Measurements from ENCODE around the gene ENOSF1.
"Not testable (repeated sequence)": the region's sequence is repeated elsewhere in the genome, so short reads cannot be mapped to it uniquely, and the experiment has no call there.

ENOSF1 gene
- 42.8 to 85.2 (median 61.7) reads per million in 4 experiments for total RNA-seq

- DNase-seq, result peak; percentile 71
These were observed at the start of gene ENOSF1 for GRCh38 chr18:712401-713134. Gene ENOSF1, minus strand, starts transcription at chr18:712630. Its CDS starts 43 bp downstream, at chr18:712587.

DNA sequence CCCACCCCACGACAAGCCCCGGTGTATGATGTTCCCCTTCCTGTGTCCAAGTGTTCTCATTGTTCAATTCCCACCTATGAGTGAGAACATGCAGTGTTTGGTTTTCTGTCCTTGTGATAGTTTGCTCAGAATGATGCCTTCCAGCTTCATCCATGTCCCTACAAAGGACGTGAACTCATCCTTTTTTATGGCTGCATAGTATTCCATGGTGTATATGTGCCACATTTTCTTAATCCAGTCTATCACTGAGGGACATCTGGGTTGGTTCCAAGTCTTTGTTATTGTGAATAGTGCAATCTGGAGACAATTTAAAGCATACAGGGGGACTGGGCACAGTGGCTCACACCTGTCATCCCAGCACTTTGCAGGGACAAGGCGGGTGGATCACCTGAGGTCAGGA lies 47.4 kb upstream of the ENOSF1 start:
- DNase-seq, result not testable (repeated sequence)

GRCh38 chr18:755506-755905 lies 43.1 kb upstream of the ENOSF1 start:
- no peak for DNase-seq

- no peak for DNase-seq
These were observed 42.2 kb upstream of the ENOSF1 start for GRCh38 chr18:754656-755055.

GRCh38 chr18:750456-750855 lies 38.0 kb upstream of the ENOSF1 start:
- no peak for DNase-seq

DNA sequence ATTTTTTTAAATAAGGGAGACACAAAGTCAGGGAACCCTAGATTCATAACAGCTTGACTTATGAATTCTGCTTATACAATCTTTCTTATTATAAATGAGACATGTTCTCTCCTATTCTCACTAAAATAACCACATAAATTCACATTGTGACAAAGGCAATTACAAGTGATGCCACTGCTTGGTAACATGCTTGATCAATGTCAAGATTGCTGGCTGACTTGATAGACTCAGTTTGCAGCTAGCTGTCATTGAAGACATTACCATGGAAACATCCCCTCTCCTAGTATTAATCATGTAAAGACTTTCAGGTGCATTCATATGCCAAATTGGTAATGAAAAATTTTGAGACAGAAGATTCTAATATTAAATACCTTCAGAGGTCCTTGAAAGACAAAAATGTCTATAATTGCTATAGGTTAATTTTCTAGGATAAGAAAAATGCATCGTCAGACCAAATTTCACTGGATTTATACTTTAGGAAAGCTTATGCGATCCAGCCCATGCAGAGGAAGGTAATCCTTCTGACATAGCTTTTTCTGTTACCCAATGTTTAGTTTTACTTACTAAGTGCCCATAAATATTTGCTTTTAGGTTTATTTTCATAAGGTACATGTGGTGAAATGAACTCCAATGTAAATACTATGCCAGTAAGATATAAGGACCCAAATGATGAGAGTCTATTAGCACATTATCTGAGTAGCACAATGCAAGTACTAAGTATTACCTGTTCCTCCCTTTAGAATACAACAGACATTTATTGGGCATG lies 32.6 kb upstream of the ENOSF1 start:
- no peak for DNase-seq

DNA sequence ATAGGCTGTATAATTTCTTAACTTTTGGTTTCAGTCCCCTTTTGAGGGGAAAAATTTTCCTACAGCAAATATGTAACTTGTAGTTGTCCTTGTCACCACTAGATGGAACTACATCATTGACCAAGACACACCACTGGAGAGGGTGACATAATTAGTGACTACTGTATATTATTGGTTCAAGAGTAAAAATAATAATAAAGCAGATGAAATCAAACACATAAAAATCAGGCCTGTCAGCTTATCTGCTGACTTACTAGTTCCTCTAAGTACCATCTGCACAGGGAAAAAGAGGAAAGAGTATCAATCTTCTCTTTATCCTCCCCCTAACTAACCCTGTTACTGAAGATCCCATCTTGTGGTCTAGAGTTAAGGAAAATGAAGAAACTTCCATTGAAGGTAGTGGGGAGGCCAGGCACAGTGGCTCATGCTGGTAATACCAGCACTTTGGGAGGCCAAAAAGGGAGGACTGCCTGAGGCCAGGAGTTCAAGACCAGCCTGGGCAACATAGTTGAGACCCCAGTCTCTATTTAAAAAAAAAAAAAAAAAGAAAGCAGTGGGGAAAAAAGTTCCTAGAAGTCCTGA lies 29.6 kb upstream of the ENOSF1 start:
- no peak for DNase-seq

DNA sequence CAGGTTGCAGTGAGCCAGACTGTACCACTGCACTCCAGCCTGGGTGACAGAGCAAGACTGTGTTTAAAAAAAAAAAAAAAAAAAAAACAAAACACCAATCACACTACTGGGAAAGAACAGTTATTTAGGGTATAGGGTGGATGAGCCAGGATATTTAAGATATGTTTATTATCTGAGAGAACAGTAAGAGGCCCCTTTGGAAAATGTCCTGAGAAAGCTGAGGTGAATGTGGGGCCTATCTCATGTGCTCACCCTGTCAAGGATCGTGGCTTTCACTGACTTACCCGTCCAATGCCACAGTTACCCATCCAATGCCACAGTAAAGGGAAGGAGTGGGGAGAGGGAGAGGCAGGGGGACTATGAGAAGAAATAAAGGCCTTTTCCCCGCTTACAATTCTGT lies 19.9 kb upstream of the ENOSF1 start:
- no peak for DNase-seq

GRCh38 chr18:731185-731584 lies 18.8 kb upstream of the ENOSF1 start:
- no peak for DNase-seq

- DNase-seq, result no peak
These were observed 18.3 kb upstream of the ENOSF1 start for GRCh38 chr18:730692-731091.

DNA sequence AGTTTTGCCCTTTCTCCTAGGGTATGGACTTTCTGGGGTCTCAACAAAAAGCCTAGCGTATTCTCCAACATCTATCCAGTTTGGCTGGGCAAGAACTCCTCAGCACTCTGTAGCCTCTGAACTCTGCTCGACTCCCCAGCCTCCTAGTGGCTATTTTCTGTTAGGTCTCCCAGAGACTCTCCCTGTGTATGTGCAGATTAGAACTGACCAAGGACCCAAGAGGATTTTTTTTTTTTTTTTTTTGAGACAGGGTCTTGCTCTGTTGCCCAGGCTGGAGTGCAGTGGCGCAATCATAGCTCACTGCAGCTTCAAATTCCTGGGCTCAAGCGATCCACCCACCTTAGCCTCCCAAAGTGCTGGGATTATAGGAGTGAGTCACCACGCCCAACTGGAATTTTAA lies 17.7 kb upstream of the ENOSF1 start:
- DNase-seq, result not testable (repeated sequence)

DNA sequence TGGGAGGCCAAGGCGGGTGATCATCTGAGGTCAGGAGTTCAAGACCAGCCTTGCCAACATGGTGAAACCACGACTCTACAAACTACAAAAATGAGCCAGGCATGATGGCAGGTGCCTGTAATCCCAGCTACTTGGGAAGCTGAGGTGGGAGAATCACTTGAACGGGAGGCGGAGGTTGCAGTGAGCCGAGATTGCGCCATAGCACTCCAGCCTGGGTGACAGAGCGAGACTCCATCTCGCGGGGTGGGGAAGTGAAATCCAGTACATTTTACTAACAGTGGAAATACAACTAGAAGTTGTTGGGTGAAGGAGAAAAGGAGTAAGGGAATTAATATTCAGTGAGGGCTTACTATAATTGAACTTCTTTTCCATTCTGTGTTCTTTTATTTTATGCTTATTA lies 13.2 kb upstream of the ENOSF1 start:
- no peak for DNase-seq

- no peak for DNase-seq
These were observed 11.2 kb upstream of the ENOSF1 start for GRCh38 chr18:723541-724080.

GRCh38 chr18:717003-717402 lies 4.6 kb upstream of the ENOSF1 start:
- no peak for DNase-seq

DNA sequence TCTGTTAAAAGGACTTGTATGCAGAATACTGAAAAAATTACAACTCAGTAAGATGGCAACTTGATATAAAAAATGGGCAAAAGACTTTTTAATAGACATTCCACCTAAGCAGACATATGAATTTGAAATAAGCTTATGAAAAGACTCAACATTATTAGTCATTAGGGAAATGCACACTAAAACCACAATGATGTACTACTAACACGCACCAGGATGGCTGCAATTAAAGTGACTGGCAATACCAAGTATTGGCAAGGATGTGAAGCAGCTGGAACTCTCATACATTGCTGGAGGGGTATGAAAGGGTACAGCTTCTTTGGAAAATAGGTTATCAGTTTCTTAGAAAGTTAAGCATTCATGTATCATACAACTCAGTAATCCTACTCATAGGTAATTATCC lies 3.2 kb upstream of the ENOSF1 start:
- DNase-seq, result no peak

GRCh38 chr18:713135-713490 lies 683 bp upstream of the ENOSF1 start:
- no peak for DNase-seq

GRCh38 chr18:711657-712400 lies 601 bp downstream of the ENOSF1 start:
- peak; percentile 40 for DNase-seq

DNA sequence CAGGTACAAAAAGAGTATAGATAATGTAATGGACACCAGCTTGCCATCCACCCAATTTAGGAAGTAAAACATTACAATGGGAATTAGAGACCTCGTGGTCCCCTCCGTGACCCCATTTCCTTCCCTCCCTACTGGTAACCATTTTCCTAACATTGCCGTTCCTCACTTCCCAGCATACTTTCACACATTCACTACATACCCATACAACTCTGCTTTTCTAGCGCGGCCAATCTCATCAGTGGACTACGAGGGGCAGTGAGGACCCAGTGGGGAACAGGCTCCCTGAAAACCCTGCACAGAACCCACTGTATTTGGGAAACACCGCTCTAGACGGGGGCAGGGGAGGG lies 1.1 kb downstream of the ENOSF1 start:
- no peak for DNase-seq

- no peak for DNase-seq
These were observed 1.8 kb downstream of the ENOSF1 start for GRCh38 chr18:710418-711300.

- DNase-seq, result no peak
These were observed 2.7 kb downstream of the ENOSF1 start for GRCh38 chr18:709771-710170.

- no peak for DNase-seq
These were observed 4.3 kb downstream of the ENOSF1 start for GRCh38 chr18:708096-708495.

DNA sequence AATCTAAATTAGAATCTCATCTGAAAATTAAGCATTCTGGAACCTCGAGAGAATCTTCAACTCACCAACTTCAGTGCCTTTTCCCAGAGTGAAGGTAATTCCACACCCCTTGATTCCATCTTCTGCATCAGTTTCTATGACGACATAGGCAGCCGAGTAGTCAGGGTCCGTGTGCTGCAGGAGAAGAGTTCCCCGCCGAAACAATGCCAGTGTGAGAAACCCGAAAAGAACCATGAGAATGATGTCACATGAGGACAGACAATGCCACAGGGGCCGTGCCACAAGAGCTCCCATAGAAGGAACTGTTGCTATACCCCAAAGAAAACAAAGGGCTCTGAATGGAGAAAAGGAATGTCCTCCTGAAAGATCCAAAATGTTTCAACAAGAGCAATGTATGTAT lies 6.0 kb downstream of the ENOSF1 start:
- DNase-seq, result no peak
